Stimulated activated CD4-positive, alpha-beta T cell treated with anti-CD3 and anti-CD28 coated beads, Interleukin-1b, Interleukin-23, amount 100 ng/mL, for 24 hours (primary cell): Measurements from ENCODE around the gene ATG4C.

ENCODE experiments used
- DNase-seq, 4 experiments: peaks; one replicate each; pipeline ENCODE4 v3.0.0-alpha.2; 2020; ENCODE audit warnings: low read depth in 4 of 4, low spot score in 1 of 4

Gene ATG4C

DNA sequence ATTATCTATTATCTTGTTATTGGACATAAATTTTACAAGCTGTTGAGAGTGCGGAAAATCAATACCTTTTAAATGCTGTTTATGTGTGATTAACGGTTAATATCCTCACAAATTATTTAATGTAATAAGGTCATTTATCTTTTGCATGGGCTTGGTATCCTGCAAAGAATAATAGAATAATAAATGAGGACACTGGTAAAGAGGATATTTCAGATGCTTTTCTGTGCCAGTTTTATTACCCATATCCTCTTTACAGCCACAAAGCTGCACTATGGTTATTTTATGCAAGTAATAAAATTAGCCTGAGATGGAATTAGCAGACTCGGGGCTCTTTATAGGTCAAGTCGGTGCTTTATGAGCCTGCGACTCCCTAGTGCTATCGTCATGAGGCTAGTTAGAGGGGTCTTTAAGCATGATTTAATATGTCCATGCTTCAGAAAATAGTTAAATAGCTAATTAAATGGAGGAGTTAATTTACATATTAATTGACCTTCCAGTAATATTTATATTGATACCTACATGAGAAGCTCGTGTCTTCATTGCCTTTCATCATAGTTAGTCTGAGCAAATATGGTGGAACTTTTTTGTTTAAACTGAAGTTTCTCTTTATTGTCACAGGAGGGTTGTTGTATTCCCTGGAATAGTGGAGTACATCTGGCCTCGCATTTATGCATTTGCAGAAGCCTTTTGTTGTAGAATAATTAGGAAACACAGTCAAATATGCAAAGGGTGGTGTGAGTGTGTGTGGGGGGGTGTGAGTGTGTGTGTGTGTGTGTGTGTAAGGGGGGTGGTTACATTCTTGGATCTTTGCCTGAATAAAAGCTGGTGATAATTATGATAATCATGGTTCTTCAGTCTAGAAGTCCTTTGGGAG, 120.3 kb downstream of the ATG4C start:
- DNase-seq: no peak

DNA sequence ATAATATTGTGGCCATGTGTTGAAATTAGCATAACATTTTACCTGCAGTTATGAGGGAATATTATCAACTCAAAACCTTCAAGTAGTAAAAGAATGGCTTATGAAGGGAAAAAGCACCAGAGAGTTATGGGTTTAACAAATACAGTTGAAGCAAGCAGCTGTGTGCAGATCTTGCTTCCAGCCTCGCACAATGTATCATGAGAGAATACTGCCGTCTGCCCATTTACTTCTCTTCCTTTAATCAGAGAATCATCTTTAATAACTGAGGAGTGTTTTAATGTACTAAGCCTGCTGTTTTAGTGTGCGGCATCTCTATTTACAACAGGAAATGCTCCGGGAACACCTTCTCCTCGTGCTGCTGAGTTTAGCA, 120.9 kb downstream of the ATG4C start:
- no peak for DNase-seq

- no peak for DNase-seq
Measured at GRCh38 chr1:62905309-62905708, 121.4 kb downstream of the ATG4C start.

- DNase-seq: no peak
Measured at GRCh38 chr1:62905872-62906271, 121.9 kb downstream of the ATG4C start.

- no peak for DNase-seq
Measured at GRCh38 chr1:62906428-62906886, 122.5 kb downstream of the ATG4C start.

- DNase-seq: no peak
Measured at GRCh38 chr1:62908168-62908695, 124.3 kb downstream of the ATG4C start.

DNA sequence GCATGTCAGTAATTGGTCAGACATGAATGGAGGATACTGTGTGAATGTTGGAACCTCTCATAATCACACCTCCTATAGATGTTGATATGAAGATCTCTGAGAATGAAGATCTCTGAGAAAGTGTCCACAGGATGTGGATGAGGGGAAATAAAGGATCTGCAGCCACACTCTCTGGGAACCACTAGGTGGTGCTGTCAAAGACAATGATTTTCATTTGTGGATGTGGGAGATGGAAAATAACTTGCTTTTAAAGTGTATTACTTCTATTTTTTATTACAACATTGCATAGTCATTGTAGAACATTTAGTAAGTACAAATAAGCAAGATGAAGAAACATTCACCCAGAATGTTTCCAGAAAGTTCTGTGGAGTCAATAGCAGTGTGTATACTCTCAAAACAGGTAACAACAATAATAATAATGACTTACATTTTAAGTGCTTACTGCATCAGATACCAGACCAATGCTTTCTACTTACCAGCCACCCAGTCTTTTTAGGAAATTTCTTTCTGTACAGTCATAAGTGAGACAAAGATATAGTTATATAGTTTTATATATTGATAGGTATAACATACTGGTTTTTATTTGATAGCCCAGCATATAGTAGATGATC, 128.2 kb downstream of the ATG4C start:
- no peak for DNase-seq
